ENCODE measurements around the gene PHF2. TPM values are rescaled to one million over a fixed set of nuclear protein-coding genes. Genes with fewer than 3 reads are reported as not detected.

PHF2 gene
- total and polyA plus RNA-seq, 2 donors (not counting 1 experiment from before 2014, with no cell fraction given): 11.0 to 28.8 TPM

- intact Hi-C loops (cut with micrococcal nuclease): no loop called here
- Mint-ChIP-seq H3K27ac (no peak overlapping the region), H3K4me3 (no peak overlapping the region), H3K27me3 (no peaks in the 10 kb centered on the region), H3K9me3 (ENCODE audit: insufficient read depth) (no peaks in the 10 kb centered on the region), H3K4me1 (no peaks in the 10 kb centered on the region)
- Histone ChIP-seq H3K9ac (ENCODE audit: low read length) (no peak overlapping the region), H4K20me1 (ENCODE audit: control insufficient read depth, insufficient read depth, low read length, poor library complexity, severe bottlenecking) (no peaks in the 10 kb centered on the region), H3K27me3 (replicated peaks in 1 of 4; ENCODE audit: control extremely low read depth in 1 of 4, control insufficient read depth in 3 of 4, insufficient read depth in 4 of 4, low read length in 3 of 4) (no peaks in the 10 kb centered on the region), H3K36me3 (replicated peaks in 1 of 2; ENCODE audit: control extremely low read depth in 1 of 2, control insufficient read depth in 1 of 2, extremely low read depth in 1 of 2, insufficient read depth in 2 of 2, low read length in 1 of 2) (peaks cover 0 to 48% of the 10 kb centered on the region in 2 experiments), H3K27ac (ENCODE audit: low read length in 2 of 2) (no peak overlapping the region), H2AFZ (ENCODE audit: insufficient read depth, low read depth, low read length, poor library complexity, severe bottlenecking) (no peak overlapping the region), H3K79me2 (ENCODE audit: control insufficient read depth, insufficient read depth, low read length) (no peaks in the 10 kb centered on the region), H3K4me1 (ENCODE audit: control insufficient read depth in 2 of 2, insufficient read depth in 2 of 2, low read length in 2 of 2) (no peaks in the 10 kb centered on the region), H3K4me3 (ENCODE audit: control extremely low read depth in 1 of 5, extremely low read depth in 1 of 5, insufficient read depth in 1 of 5, low read depth in 2 of 5, low read length in 4 of 5) (no peak overlapping the region), H3K4me2 (replicated peaks; ENCODE audit: low read depth, low read length, poor library complexity, severe bottlenecking) (no peak overlapping the region), H3K9me3 (ENCODE audit: control extremely low read depth in 1 of 3, control insufficient read depth in 2 of 3, insufficient read depth in 1 of 3, low read length in 2 of 3) (no peaks in the 10 kb centered on the region)
- ChIA-PET POLR2A (no interaction called here), CTCF (no interaction called here)
- no peak for DNase-seq
- no peak for ATAC-seq (ENCODE audit: low read depth)
- WGBS (ENCODE audit: insufficient coverage): 100% methylated on average over 8 of the region's 13 CpGs
- TF ChIP-seq CTCF (IDR thresholded peaks at IDR 0.05) (no peak), EZH2 (IDR thresholded peaks at IDR 0.05; ENCODE audit: borderline replicate concordance, insufficient read depth, low read depth, low read length, poor library complexity, severe bottlenecking) (no peak)
Observed at GRCh38 chr9:93648836-93649235, 72.5 kb downstream of the PHF2 start.

GRCh38 chr9:93649610-93650261 is 73.4 kb downstream of the PHF2 start:
- Histone ChIP-seq H3K4me1 (ENCODE audit: control insufficient read depth in 2 of 2, insufficient read depth in 2 of 2, low read length in 2 of 2) (no peaks in the 10 kb centered on the region), H3K27ac (ENCODE audit: low read length in 2 of 2) (no peak overlapping the region), H4K20me1 (ENCODE audit: control insufficient read depth, insufficient read depth, low read length, poor library complexity, severe bottlenecking) (no peaks in the 10 kb centered on the region), H3K9me3 (ENCODE audit: control extremely low read depth in 1 of 3, control insufficient read depth in 2 of 3, insufficient read depth in 1 of 3, low read length in 2 of 3) (no peaks in the 10 kb centered on the region), H3K4me2 (replicated peaks; ENCODE audit: low read depth, low read length, poor library complexity, severe bottlenecking) (no peak overlapping the region), H3K79me2 (ENCODE audit: control insufficient read depth, insufficient read depth, low read length) (no peaks in the 10 kb centered on the region), H3K9ac (ENCODE audit: low read length) (no peak overlapping the region), H2AFZ (ENCODE audit: insufficient read depth, low read depth, low read length, poor library complexity, severe bottlenecking) (no peak overlapping the region), H3K36me3 (replicated peaks in 1 of 2; ENCODE audit: control extremely low read depth in 1 of 2, control insufficient read depth in 1 of 2, extremely low read depth in 1 of 2, insufficient read depth in 2 of 2, low read length in 1 of 2) (peaks cover 0 to 45% of the 10 kb centered on the region in 2 experiments), H3K4me3 (ENCODE audit: control extremely low read depth in 1 of 5, extremely low read depth in 1 of 5, insufficient read depth in 1 of 5, low read depth in 2 of 5, low read length in 4 of 5) (no peak overlapping the region), H3K27me3 (replicated peaks in 1 of 4; ENCODE audit: control extremely low read depth in 1 of 4, control insufficient read depth in 3 of 4, insufficient read depth in 4 of 4, low read length in 3 of 4) (no peaks in the 10 kb centered on the region)
- DNase-seq (no peak), ATAC-seq (ENCODE audit: low read depth) (no peak)
- intact Hi-C loops (cut with micrococcal nuclease): no loop called here
- 92% methylated on average over 19 of the region's 19 CpGs for WGBS (ENCODE audit: insufficient coverage)
- no peak for TF ChIP-seq EZH2 (IDR thresholded peaks at IDR 0.05; ENCODE audit: borderline replicate concordance, insufficient read depth, low read depth, low read length, poor library complexity, severe bottlenecking)
- TF ChIP-seq CTCF (IDR thresholded peaks at IDR 0.05): no peak
- ChIA-PET CTCF (no interaction called here), POLR2A (no interaction called here)
- Mint-ChIP-seq H3K9me3 (ENCODE audit: insufficient read depth) (no peaks in the 10 kb centered on the region), H3K27ac (no peak overlapping the region), H3K27me3 (no peaks in the 10 kb centered on the region), H3K4me1 (no peaks in the 10 kb centered on the region), H3K4me3 (no peak overlapping the region)
